ENCODE measurements around the gene MCF2L2.

- TF ChIP-seq CTCF (IDR thresholded peaks at IDR 0.05) (no peak), ZFX (IDR thresholded peaks at IDR 0.05; ENCODE audit: borderline replicate concordance) (no peak)
Observed at GRCh38 chr3:183446838-183447205, 18.4 kb upstream of the MCF2L2 start.

Measured in 22Rv1 (cell line).